Calu3 (cell line): ENCODE measurements around the gene FGF14. TPM values are rescaled to one million over a fixed set of nuclear protein-coding genes. Genes with fewer than 3 reads are reported as not detected.

ENCODE experiments used
- BruUV-seq: library from RNA; stranded (reverse); fragments of 400-500 nt; replicated peaks from 2 replicates; lab custom pipeline; 2021; lab: Mats Ljungman, UMichigan
- CTCF ChIA-PET: fragments of 300-600 bp; sonication (Branson Sonifier 250); formaldehyde crosslinking; loops from one replicate; lab custom pipeline; 2022; ENCODE audit warnings: antibody characterized with exemption; lab: Charles Lee
- DNase-seq: peaks from one replicate; pipeline ENCODE4 v3.0.0; 2022
- H3K27ac Mint-ChIP-seq: one replicate; pipeline ENCODE4 v1.8.0; 2022; ENCODE audit warnings: mixed read lengths; ENCODE audit not compliant: unreplicated experiment
- H3K27me3 Mint-ChIP-seq: one replicate; pipeline ENCODE4 v1.8.0; 2022; ENCODE audit warnings: mixed read lengths; ENCODE audit not compliant: unreplicated experiment
- H3K36me3 Mint-ChIP-seq: one replicate; pipeline ENCODE4 v1.8.0; 2022; ENCODE audit warnings: mild to moderate bottlenecking, moderate library complexity, mixed read lengths; ENCODE audit not compliant: insufficient read depth, unreplicated experiment
- H3K4me1 Mint-ChIP-seq: one replicate; pipeline ENCODE4 v1.8.0; 2022; ENCODE audit warnings: mild to moderate bottlenecking, low read depth, mixed read lengths; ENCODE audit not compliant: unreplicated experiment
- H3K4me3 Mint-ChIP-seq: one replicate; pipeline ENCODE4 v1.8.0; 2022; ENCODE audit warnings: mild to moderate bottlenecking, low read depth, moderate library complexity, mixed read lengths; ENCODE audit not compliant: unreplicated experiment
- H3K9me3 Mint-ChIP-seq: one replicate; pipeline ENCODE4 v1.8.0; 2022; ENCODE audit warnings: low read depth, mixed read lengths; ENCODE audit not compliant: unreplicated experiment
- intact Hi-C: fragments of 100-400 bp; cut with micrococcal nuclease; formaldehyde crosslinking; loops from one replicate; pipeline ENCODE4 v1.10.0; 2022; ENCODE audit not compliant: unreplicated experiment
- total RNA-seq: library from RNA; stranded (reverse); gene quantifications from 2 replicates; pipeline ENCODE4 v1.2.3, GENCODE V29; 2022
- TF ChIP-seq, protein P1 (sequence below): fragments of 200-600 bp; IDR thresholded peaks from one replicate; pipeline ENCODE4 v1.8.0; 2022; ENCODE audit warnings: antibody characterized with exemption; ENCODE audit not compliant: unreplicated experiment

The FGF14 gene
- total RNA-seq, 1 experiment from 2014 or later, result 0.21 TPM

DNA sequence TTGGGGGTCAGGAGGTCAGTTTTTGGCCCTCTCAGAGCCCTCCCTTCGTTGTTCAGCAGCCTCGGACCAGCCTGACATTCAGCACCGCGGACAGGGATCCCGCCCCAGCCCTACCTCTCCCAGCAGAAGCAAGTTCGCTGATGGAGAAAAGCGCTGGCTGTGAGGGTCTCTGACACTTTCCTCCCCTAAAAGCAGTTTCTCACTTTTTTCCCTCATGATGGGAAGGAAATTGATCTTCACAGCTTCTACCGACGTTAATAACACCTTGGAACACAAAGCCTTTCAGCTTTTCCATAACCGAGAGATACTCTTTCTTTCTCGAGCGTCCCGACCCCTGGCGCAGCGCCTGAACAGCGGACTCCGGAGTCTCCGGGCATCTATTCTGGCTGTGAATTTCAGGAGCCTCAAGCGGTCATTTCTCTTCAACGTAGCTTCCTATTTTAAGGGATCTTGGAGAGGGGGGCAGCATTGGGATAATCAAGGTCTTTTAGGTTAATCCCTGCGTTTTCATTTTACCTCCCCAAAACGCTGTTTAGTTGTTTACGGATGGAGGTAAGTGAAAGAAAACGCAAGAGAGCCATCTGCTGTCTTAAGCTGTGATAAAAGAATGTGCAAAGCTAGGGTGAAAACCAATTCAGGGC is 482.2 kb downstream of the FGF14 start:
- no TSS peak for BruUV-seq
- intact Hi-C loops, result no loop called here
- Mint-ChIP-seq H3K9me3 (no peaks in the 10 kb centered on the region), H3K27me3 (peaks cover 14% of the 10 kb centered on the region), H3K27ac (no peak overlapping the region), H3K4me1 (no peaks in the 10 kb centered on the region), H3K36me3 (no peaks in the 10 kb centered on the region), H3K4me3 (no peak overlapping the region)
- TF ChIP-seq, protein P1, sequence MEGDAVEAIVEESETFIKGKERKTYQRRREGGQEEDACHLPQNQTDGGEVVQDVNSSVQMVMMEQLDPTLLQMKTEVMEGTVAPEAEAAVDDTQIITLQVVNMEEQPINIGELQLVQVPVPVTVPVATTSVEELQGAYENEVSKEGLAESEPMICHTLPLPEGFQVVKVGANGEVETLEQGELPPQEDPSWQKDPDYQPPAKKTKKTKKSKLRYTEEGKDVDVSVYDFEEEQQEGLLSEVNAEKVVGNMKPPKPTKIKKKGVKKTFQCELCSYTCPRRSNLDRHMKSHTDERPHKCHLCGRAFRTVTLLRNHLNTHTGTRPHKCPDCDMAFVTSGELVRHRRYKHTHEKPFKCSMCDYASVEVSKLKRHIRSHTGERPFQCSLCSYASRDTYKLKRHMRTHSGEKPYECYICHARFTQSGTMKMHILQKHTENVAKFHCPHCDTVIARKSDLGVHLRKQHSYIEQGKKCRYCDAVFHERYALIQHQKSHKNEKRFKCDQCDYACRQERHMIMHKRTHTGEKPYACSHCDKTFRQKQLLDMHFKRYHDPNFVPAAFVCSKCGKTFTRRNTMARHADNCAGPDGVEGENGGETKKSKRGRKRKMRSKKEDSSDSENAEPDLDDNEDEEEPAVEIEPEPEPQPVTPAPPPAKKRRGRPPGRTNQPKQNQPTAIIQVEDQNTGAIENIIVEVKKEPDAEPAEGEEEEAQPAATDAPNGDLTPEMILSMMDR, result no peak
- CTCF ChIA-PET, result no interaction called here
- DNase-seq, result peak; percentile 6

DNA sequence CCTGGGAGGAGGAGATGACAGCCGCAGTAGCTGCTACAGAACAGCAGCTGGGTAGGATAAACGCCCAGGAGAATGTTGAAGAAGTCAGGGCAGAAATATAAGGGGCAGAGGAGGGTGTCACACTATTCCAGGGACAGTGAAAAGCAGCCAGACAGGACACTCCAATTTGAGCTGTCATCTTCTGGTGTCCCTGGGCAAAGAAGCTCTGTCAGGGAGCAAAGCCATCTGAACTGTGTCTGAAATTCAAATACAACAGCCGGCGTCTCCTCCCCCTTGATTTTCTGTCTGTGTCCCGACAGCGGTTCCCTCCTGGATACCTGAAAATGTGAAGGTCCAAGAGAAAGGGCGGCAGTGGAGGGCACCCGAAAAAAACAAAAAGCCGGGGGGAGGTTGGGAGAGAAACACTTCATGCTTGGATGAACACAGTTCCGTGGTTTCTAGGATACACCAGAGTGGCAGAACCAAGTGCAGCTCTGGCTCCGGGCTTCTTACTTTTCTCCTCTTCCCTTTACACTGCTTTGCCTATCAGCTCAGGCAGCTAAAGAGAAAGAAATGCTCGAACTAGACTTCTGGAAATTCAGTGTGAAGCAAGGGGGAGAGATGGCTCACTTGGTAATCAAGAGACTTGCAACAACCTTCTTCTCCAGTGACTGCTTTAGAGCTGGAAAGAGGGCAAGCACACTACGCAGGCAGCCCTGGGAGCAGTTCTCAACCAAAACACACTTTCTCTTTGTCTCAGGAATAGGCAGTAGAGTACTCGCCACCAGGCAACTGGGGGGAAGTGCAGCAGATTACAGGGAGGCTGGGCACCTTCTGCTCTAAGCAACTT is 483.8 kb downstream of the FGF14 start:
- intact Hi-C loops, result no loop called here
- CTCF ChIA-PET, result no interaction called here
- peaks cover 14% of the 10 kb centered on the region for H3K27me3 Mint-ChIP-seq
- no peak for DNase-seq
- H3K27ac Mint-ChIP-seq, result no peak overlapping the region
- TF ChIP-seq, protein P1, result no peak
- no peaks in the 10 kb centered on the region for H3K4me1 Mint-ChIP-seq
- no TSS peak for BruUV-seq
- H3K9me3 Mint-ChIP-seq, result no peaks in the 10 kb centered on the region
- no peaks in the 10 kb centered on the region for H3K36me3 Mint-ChIP-seq
- peak overlapping the region; percentile 40 for H3K4me3 Mint-ChIP-seq

DNA sequence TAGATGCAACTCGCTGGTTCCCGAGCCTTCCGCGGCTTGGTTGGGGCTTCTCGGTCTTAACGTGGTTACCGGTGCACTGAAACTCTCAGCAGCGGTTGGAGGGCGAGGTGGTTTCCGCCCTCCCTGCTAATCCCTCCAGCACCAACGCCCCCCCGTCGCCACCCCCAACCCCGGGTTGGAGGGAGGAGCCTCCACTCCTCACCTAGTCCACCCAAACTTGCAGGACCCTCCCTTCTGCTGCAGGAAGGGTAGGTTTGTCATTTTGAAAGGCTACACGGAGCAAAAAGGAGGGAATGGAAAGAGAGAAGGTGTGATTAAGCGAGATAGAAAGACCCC is 484.4 kb downstream of the FGF14 start:
- no peak for DNase-seq
- Mint-ChIP-seq H3K9me3 (no peaks in the 10 kb centered on the region), H3K4me1 (no peaks in the 10 kb centered on the region), H3K27me3 (peaks cover 14% of the 10 kb centered on the region), H3K4me3 (peak overlapping the region; percentile 40), H3K36me3 (no peaks in the 10 kb centered on the region), H3K27ac (no peak overlapping the region)
- intact Hi-C loops, result no loop called here
- TF ChIP-seq, protein P1, result no peak
- BruUV-seq, result no TSS peak
- CTCF ChIA-PET, result no interaction called here

DNA sequence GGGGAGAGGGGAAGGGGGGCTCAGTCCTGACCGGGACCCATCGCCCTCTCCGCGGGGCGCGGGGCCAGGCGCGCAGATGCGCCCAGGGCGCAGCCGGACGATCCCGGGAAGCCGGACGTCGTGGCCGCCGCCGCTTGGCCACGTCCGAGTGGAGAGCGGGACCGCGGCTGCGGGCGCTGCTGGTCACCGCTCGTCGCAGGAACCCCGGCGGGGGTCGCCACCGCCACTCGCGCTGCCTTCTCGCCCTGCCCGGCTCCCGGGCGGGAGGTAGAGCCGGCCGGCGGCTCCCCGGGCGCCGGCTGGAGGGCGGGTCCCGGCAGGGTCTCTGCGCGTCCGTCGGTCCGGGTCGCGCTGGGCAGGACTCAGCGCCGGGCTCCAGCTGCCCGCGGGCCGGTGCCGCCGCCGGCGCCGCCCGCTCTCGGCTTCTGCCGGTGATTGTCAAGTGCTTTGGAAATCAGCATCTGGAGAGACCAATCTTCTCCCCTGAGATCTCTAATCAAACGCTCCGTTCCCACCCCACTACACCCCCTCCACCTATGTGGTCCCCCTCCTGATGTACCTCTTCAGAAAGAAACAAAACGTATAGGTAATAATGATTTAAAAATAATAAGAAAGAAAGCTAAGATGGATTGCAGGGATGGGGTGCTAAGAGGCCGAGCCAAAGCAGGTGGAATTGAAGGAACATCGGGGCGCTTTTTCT is 484.9 kb downstream of the FGF14 start:
- Mint-ChIP-seq H3K36me3 (no peaks in the 10 kb centered on the region), H3K27me3 (peaks cover 11% of the 10 kb centered on the region), H3K4me1 (no peaks in the 10 kb centered on the region), H3K9me3 (no peaks in the 10 kb centered on the region), H3K4me3 (no peak overlapping the region), H3K27ac (no peak overlapping the region)
- intact Hi-C loops, result no loop called here
- TF ChIP-seq, protein P1, result no peak
- DNase-seq, result no peak
- no TSS peak for BruUV-seq
- CTCF ChIA-PET, result no interaction called here
